Kidney (tissue), 14 donors: Measurements from ENCODE around the gene LUZP1. TPM values are rescaled to one million over a fixed set of nuclear protein-coding genes. Genes with fewer than 3 reads are reported as not detected.

Source experiments
- DNase-seq, 5 donors: peaks; one replicate each; pipeline ENCODE4 v3.0.0-alpha.2; 2013 to 2020
- FAIRE-seq: peaks from 2 replicates; lab custom pipeline; 2012; peaks lifted over from hg19 to GRCh38; lab: Jason Lieb, UNC
- H3K27ac ChIP-seq, 2 donors: one replicate each; pipeline ENCODE4 v1.7.0; 2013; ENCODE audit warnings: low read depth in 2 of 2, low read length in 2 of 2, inconsistent platforms in 1 of 2
- H3K27me3 ChIP-seq: one replicate; pipeline ENCODE4 v1.7.1; 2013; ENCODE audit warnings: low read length, inconsistent platforms; ENCODE audit not compliant: control insufficient read depth, insufficient read depth
- H3K36me3 ChIP-seq, 3 donors: one replicate each; pipeline versions ENCODE4 v1.7.0 to v1.7.1; 2013; ENCODE audit warnings: low read length in 3 of 3, control low read depth in 1 of 3, inconsistent platforms in 1 of 3; ENCODE audit not compliant: insufficient read depth in 3 of 3, control insufficient read depth in 2 of 3
- H3K4me1 ChIP-seq, 3 donors: one replicate each; pipeline versions ENCODE4 v1.7.0 to v1.7.1; 2013; ENCODE audit warnings: low read length in 3 of 3, inconsistent platforms in 1 of 3, low read depth in 1 of 3; ENCODE audit not compliant: control insufficient read depth in 2 of 3, insufficient read depth in 2 of 3
- H3K4me3 ChIP-seq, 3 donors: one replicate each; pipeline versions ENCODE4 v1.7.0 to v1.8.1; 2013; ENCODE audit warnings: low read length in 3 of 3, control low read depth in 1 of 3, inconsistent platforms in 1 of 3
- H3K9ac ChIP-seq, 3 donors: one replicate each; pipeline versions ENCODE4 v1.7.0 to v1.7.1; 2013; ENCODE audit warnings: low read length in 3 of 3, control low read depth in 1 of 3, inconsistent platforms in 1 of 3
- H3K9me3 ChIP-seq, 3 donors: one replicate each; pipeline versions ENCODE4 v1.7.0 to v1.7.1; 2013; ENCODE audit warnings: low read length in 3 of 3, control low read depth in 1 of 3, inconsistent platforms in 1 of 3; ENCODE audit not compliant: control insufficient read depth in 2 of 3, insufficient read depth in 1 of 3
- CTCF ChIP-seq: IDR thresholded peaks from 3 replicates; pipeline ENCODE4 v1.5.1; 2012; ENCODE audit warnings: mild to moderate bottlenecking, moderate library complexity, borderline replicate concordance; ENCODE audit not compliant: insufficient read depth; ENCODE audit errors: extremely low read depth
- intact Hi-C: fragments of 100-400 bp; cut with DNase I; formaldehyde crosslinking; loops from one replicate; pipeline ENCODE4 v1.11.1; 2022
- polyA plus RNA-seq: library from polyadenylated mRNA; stranded (reverse); fragments of 350-450 nt; fragmentation: Illumina TruSeq; extraction: RNeasy Lipid Tissue Mini Kit (QIAGEN cat#74804); gene quantifications from one replicate; pipeline ENCODE4 v1.2.3, GENCODE V29; 2014; ENCODE audit warnings: low read depth, low replicate concordance; ENCODE audit not compliant: insufficient read depth
- total RNA-seq: library from RNA; stranded (reverse); fragmentation: NEBNext Ultra II Directional; extraction: Animal tissue kit (Norgen Biotek cat#: 25700); gene quantifications from one replicate; pipeline ENCODE4 v1.2.1, GENCODE V29; 2021
- donor health status: control.
- donor health status: control.
- donor health status: control.
- donor health status: control.
- donor health status: control.
- donor health status: DM: yes; HTN: yes; CAD: no.
- donor health status: Normal renal cell carcinoma (clear cell type).

LUZP1 gene
- total and polyA plus RNA-seq, 2 donors from 2014 or later: 6.7 to 39.0 TPM

- H3K27ac ChIP-seq: no peak overlapping the region
- no peak for FAIRE-seq
These were observed 56.8 kb downstream of the LUZP1 start for GRCh38 chr1:23111600-23112535.

GRCh38 chr1:23110391-23110790 is 58.3 kb downstream of the LUZP1 start:
- no peak for TF ChIP-seq CTCF
- intact Hi-C loops: no loop called here
- H3K4me1 ChIP-seq: peaks cover 0 to 7% (median 7%) of the 10 kb centered on the region in 3 donors
- peaks cover 0 to 17% (median 6%) of the 10 kb centered on the region in 3 donors for H3K36me3 ChIP-seq
- no peak overlapping the region for H3K9ac ChIP-seq
- H3K9me3 ChIP-seq: no peaks in the 10 kb centered on the region
- FAIRE-seq (no peak), DNase-seq (no peak)
- no peaks in the 10 kb centered on the region for H3K27me3 ChIP-seq
- H3K27ac ChIP-seq: no peak overlapping the region
- no peak overlapping the region for H3K4me3 ChIP-seq

More at GRCh38 chr1:23111600-23112535, 56.8 kb downstream of the LUZP1 start:
- peaks cover 0 to 7% (median 7%) of the 10 kb centered on the region in 3 donors for H3K4me1 ChIP-seq
- no peak overlapping the region for H3K4me3 ChIP-seq
- H3K9ac ChIP-seq: no peak overlapping the region
- no peak for DNase-seq
- H3K36me3 ChIP-seq: peaks cover 0 to 13% (median 6%) of the 10 kb centered on the region in 3 donors
- intact Hi-C loops: no loop called here
- H3K9me3 ChIP-seq: no peaks in the 10 kb centered on the region
- TF ChIP-seq CTCF: no peak
- no peaks in the 10 kb centered on the region for H3K27me3 ChIP-seq

GRCh38 chr1:23108918-23109533 is 59.6 kb downstream of the LUZP1 start:
- H3K36me3 ChIP-seq: peaks cover 0 to 17% (median 6%) of the 10 kb centered on the region in 3 donors
- H3K9me3 ChIP-seq: no peaks in the 10 kb centered on the region
- DNase-seq (no peak), FAIRE-seq (no peak)
- H3K4me3 ChIP-seq: no peak overlapping the region
- H3K27me3 ChIP-seq: no peaks in the 10 kb centered on the region
- intact Hi-C loops: no loop called here
- H3K27ac ChIP-seq: no peak overlapping the region
- no peak for TF ChIP-seq CTCF
- peaks cover 0 to 7% (median 3%) of the 10 kb centered on the region in 3 donors for H3K4me1 ChIP-seq
- no peak overlapping the region for H3K9ac ChIP-seq
